Thymus (tissue), 11 donors: ENCODE results near the gene CD300E. TPM values are rescaled to one million over a fixed set of nuclear protein-coding genes. Genes with fewer than 3 reads are reported as not detected.

ENCODE experiments used
- DNase-seq, 9 donors: peaks; one replicate each; pipeline ENCODE4 v3.0.0-alpha.2; 2013; ENCODE audit warnings: low spot score in 9 of 9, low read depth in 6 of 9, missing footprints in 1 of 9
- H3K27ac ChIP-seq, 2 donors: one replicate each; pipeline ENCODE4 v1.5.1; 2013; ENCODE audit warnings: control low read depth in 1 of 2, low read depth in 1 of 2, low read length in 1 of 2, mild to moderate bottlenecking in 1 of 2, moderate library complexity in 1 of 2
- H3K27me3 ChIP-seq, 2 donors: one replicate each; pipeline ENCODE4 v1.5.1; 2013; ENCODE audit warnings: low read length in 1 of 2; ENCODE audit not compliant: control insufficient read depth in 2 of 2, insufficient read depth in 1 of 2
- H3K36me3 ChIP-seq, 2 donors: one replicate each; pipeline ENCODE4 v1.5.1; 2013; ENCODE audit warnings: low read length in 1 of 2, mild to moderate bottlenecking in 1 of 2, moderate library complexity in 1 of 2; ENCODE audit not compliant: control insufficient read depth in 2 of 2, insufficient read depth in 2 of 2
- H3K4me1 ChIP-seq, 2 donors: one replicate each; pipeline ENCODE4 v1.5.1; 2013; ENCODE audit warnings: low read length in 2 of 2; ENCODE audit not compliant: control insufficient read depth in 2 of 2, insufficient read depth in 2 of 2
- H3K4me3 ChIP-seq, 2 donors: one replicate each; pipeline ENCODE4 v1.5.1; 2013; ENCODE audit warnings: low read length in 2 of 2, control low read depth in 1 of 2, mild to moderate bottlenecking in 1 of 2
- H3K9me3 ChIP-seq, 2 donors: one replicate each; pipeline ENCODE4 v1.5.1; 2013; ENCODE audit warnings: low read length in 1 of 2, mild to moderate bottlenecking in 1 of 2; ENCODE audit not compliant: control insufficient read depth in 2 of 2, insufficient read depth in 1 of 2
- WGBS: extraction: QIAGEN DNeasy Blood & Tissue Kit; methylation state at CpG from one replicate; pipeline ENCODE4 v1.1.7; 2013; 5-methylcytosine and 5-hydroxymethylcytosine counted together
- polyA plus RNA-seq: library from polyadenylated mRNA; stranded (reverse); fragments of 200-250 nt; gene quantifications from one replicate; pipeline ENCODE4 v1.2.3, GENCODE V29; 2013
- total RNA-seq: library from RNA; stranded (reverse); fragments of 120-200 nt; gene quantifications from one replicate; pipeline ENCODE4 v1.2.4, GENCODE V29; 2013
- donor health status: healthy.

CD300E gene
- total and polyA plus RNA-seq, 2 donors, result 0.33 to 4.0 TPM

GRCh38 chr17:74625661-74626060, 2.1 kb upstream of the CD300E start:
- peaks cover 0 to 3% of the 10 kb centered on the region in 2 donors for H3K9me3 ChIP-seq
- no peak overlapping the region for H3K27ac ChIP-seq
- no peak overlapping the region for H3K4me3 ChIP-seq
- H3K4me1 ChIP-seq, result no peaks in the 10 kb centered on the region
- peaks cover 0 to 4% of the 10 kb centered on the region in 2 donors for H3K27me3 ChIP-seq
- WGBS, result 84% methylated on average over 3 of the region's 3 CpGs
- no peak for DNase-seq
- H3K36me3 ChIP-seq, result no peaks in the 10 kb centered on the region

GRCh38 chr17:74624131-74624530, 593 bp upstream of the CD300E start:
- H3K36me3 ChIP-seq, result no peaks in the 10 kb centered on the region
- H3K4me3 ChIP-seq, result no peak overlapping the region
- peaks cover 0 to 3% of the 10 kb centered on the region in 2 donors for H3K9me3 ChIP-seq
- peaks cover 0 to 4% of the 10 kb centered on the region in 2 donors for H3K27me3 ChIP-seq
- 97% methylated on average over 1 of the region's 1 CpG for WGBS
- no peak for DNase-seq
- no peak overlapping the region for H3K27ac ChIP-seq
- no peaks in the 10 kb centered on the region for H3K4me1 ChIP-seq

GRCh38 chr17:74619077-74619673, 4.4 kb downstream of the CD300E start:
- Histone ChIP-seq H3K27me3 (peaks cover 0 to 13% of the 10 kb centered on the region in 2 donors), H3K9me3 (no peaks in the 10 kb centered on the region), H3K4me3 (no peak overlapping the region), H3K4me1 (no peaks in the 10 kb centered on the region), H3K36me3 (no peaks in the 10 kb centered on the region), H3K27ac (no peak overlapping the region)
- DNase-seq, result no peak
- 93% methylated on average over 2 of the region's 2 CpGs for WGBS

- WGBS, result 67% methylated on average over 3 of the region's 3 CpGs
- DNase-seq, result no peak
- no peaks in the 10 kb centered on the region for H3K36me3 ChIP-seq
- H3K9me3 ChIP-seq, result no peaks in the 10 kb centered on the region
- H3K27ac ChIP-seq, result no peak overlapping the region
- no peaks in the 10 kb centered on the region for H3K4me1 ChIP-seq
- peaks cover 0 to 15% of the 10 kb centered on the region in 2 donors for H3K27me3 ChIP-seq
- H3K4me3 ChIP-seq, result no peak overlapping the region
These were observed 5.1 kb downstream of the CD300E start for GRCh38 chr17:74618451-74618850.

GRCh38 chr17:74616696-74617095, 6.8 kb downstream of the CD300E start:
- 98% methylated on average over 7 of the region's 7 CpGs for WGBS
- no peaks in the 10 kb centered on the region for H3K9me3 ChIP-seq
- H3K36me3 ChIP-seq, result no peaks in the 10 kb centered on the region
- H3K27me3 ChIP-seq, result peaks cover 0 to 14% of the 10 kb centered on the region in 2 donors
- DNase-seq, result no peak
- no peak overlapping the region for H3K4me3 ChIP-seq
- H3K4me1 ChIP-seq, result no peaks in the 10 kb centered on the region
- no peak overlapping the region for H3K27ac ChIP-seq

- no peaks in the 10 kb centered on the region for H3K9me3 ChIP-seq
- no peak overlapping the region for H3K27ac ChIP-seq
- H3K4me3 ChIP-seq, result no peak overlapping the region
- no peaks in the 10 kb centered on the region for H3K4me1 ChIP-seq
- DNase-seq, result no peak
- WGBS, result 92% methylated on average over 6 of the region's 6 CpGs
- peaks cover 0 to 16% of the 10 kb centered on the region in 2 donors for H3K27me3 ChIP-seq
- no peaks in the 10 kb centered on the region for H3K36me3 ChIP-seq
These were observed 11.5 kb downstream of the CD300E start for GRCh38 chr17:74612046-74612445.

- Histone ChIP-seq H3K4me1 (no peaks in the 10 kb centered on the region), H3K27ac (no peak overlapping the region), H3K27me3 (peaks cover 0 to 12% of the 10 kb centered on the region in 2 donors), H3K9me3 (no peaks in the 10 kb centered on the region), H3K4me3 (no peak overlapping the region), H3K36me3 (no peaks in the 10 kb centered on the region)
- DNase-seq, result peak in 3 of 9 donors; percentile 9 to 40 (median 21)
- 48% methylated on average over 2 of the region's 2 CpGs for WGBS
These were observed 13.4 kb downstream of the CD300E start for GRCh38 chr17:74610108-74610507.

- Histone ChIP-seq H3K27me3 (peaks cover 0 to 13% of the 10 kb centered on the region in 2 donors), H3K4me1 (peaks cover 0 to 9% of the 10 kb centered on the region in 2 donors), H3K27ac (no peak overlapping the region), H3K36me3 (no peaks in the 10 kb centered on the region), H3K9me3 (no peaks in the 10 kb centered on the region), H3K4me3 (no peak overlapping the region)
- WGBS, result 99% methylated on average over 3 of the region's 3 CpGs
- DNase-seq, result no peak
These were observed 15.0 kb downstream of the CD300E start for GRCh38 chr17:74608511-74608910.

GRCh38 chr17:74607221-74607620, 16.3 kb downstream of the CD300E start:
- Histone ChIP-seq H3K9me3 (no peaks in the 10 kb centered on the region), H3K4me3 (no peak overlapping the region), H3K36me3 (no peaks in the 10 kb centered on the region), H3K27ac (no peak overlapping the region), H3K27me3 (peaks cover 0 to 12% of the 10 kb centered on the region in 2 donors), H3K4me1 (peaks cover 0 to 21% of the 10 kb centered on the region in 2 donors)
- WGBS, result 3% methylated on average over 1 of the region's 1 CpG
- DNase-seq, result no peak
